AG04449 (cell line): ENCODE measurements around the gene LRRC2.
"Not testable (repeated sequence)": the region's sequence is repeated elsewhere in the genome, so short reads cannot be mapped to it uniquely, and the experiment has no call there.

Experiments
- CTCF ChIA-PET: fragments of 350-600 bp; formaldehyde crosslinking; extraction: SDS; loops from one replicate; lab custom pipeline; 2021; ENCODE audit warnings: antibody characterized with exemption; lab: Yijun Ruan, JAX
- POLR2A ChIA-PET: fragments of 400-600, 350-600 bp; formaldehyde crosslinking; extraction: SDS; loops from one replicate; lab custom pipeline; 2020; ENCODE audit warnings: antibody characterized with exemption, inconsistent platforms; lab: Yijun Ruan, JAX
- DNase-seq: peaks from one replicate; pipeline ENCODE4 v3.0.0-alpha.2; 2010; ENCODE audit warnings: low read depth, low spot score
- H3K4me3 ChIP-seq: 2 replicates; pipeline ENCODE4 v1.5.1; 2011; ENCODE audit warnings: low read depth, mild to moderate bottlenecking, control low read depth, low read length
- CTCF ChIP-seq: IDR thresholded peaks from one replicate; pipeline ENCODE4 v1.5.1; 2011; ENCODE audit warnings: mild to moderate bottlenecking, moderate library complexity, low read length, control low read depth, inconsistent platforms; ENCODE audit not compliant: insufficient read depth; ENCODE audit errors: missing control alignments

LRRC2 gene

GRCh38 chr3:46496746-46497555 is 69.2 kb downstream of the LRRC2 start:
- TF ChIP-seq CTCF, result peak; percentile 24
- CTCF ChIA-PET, result interaction anchor here (0.6 to 8.0 kb wide), 8 partner anchors 9 to 1332 kb away, joined by 3 to 81 read pairs (median 4); no protein-coding TSS in a partner anchor
- POLR2A ChIA-PET, result interaction anchor here (0.5 kb wide), 1 partner anchor 10 kb away, joined by 3 read pairs; no protein-coding TSS in a partner anchor
- DNase-seq, result no peak
- H3K4me3 ChIP-seq, result no peak overlapping the region

DNA sequence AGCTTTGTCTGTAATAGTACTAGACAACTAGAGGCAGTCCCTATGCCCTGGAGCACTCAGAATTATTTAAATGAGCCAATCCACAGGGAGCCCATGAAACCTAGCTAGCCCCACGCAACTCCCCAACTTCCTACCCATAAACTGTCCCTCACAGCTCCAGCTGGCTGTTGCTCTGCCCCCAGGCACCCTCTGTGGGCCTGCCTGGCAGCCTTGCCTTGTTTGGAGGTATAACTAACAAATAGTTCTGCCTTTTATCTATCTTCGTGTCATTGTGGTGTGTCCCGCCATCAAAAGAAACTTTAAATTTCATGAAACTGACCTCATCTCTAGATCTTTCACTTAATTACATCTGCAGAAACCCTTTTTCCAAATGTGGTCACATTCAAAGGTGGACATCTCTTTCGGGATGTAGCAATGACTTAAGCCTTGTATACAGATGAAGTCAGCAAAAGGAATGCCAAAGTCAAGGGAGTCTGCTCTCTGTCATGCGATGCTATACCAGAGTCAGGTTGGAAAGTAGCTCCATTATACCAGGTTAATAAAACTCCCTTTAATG is 70.1 kb downstream of the LRRC2 start:
- TF ChIP-seq CTCF, result no peak
- ChIA-PET POLR2A (interaction anchor here (0.5 kb wide), 1 partner anchor 11 kb away, joined by 3 read pairs; no protein-coding TSS in a partner anchor), CTCF (interaction anchor here (0.7 to 8.0 kb wide), 8 partner anchors 8 to 207 kb away, joined by 3 to 81 read pairs (median 3); no protein-coding TSS in a partner anchor)
- no peak overlapping the region for H3K4me3 ChIP-seq
- DNase-seq, result peak; percentile 73

DNA sequence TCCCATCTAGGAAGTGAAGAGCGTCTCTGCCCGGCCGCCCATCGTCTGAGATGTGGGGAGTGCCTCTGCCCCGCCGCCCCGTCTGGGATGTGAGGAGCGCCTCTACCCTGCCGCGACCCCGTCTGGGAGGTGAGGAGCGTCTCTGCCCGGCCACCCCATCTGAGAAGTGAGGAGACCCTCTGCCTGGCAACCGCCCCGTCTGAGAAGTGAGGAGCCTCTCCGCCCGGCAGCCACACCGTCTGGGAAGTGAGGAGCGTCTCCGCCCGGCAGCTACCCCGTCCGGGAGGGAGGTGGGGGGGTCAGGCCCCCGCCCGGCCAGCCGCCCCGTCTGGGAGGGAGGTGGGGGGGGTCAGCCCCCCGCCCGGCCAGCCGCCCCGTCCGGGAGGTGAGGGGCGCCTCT is 71.6 kb downstream of the LRRC2 start:
- POLR2A ChIA-PET, DNase-seq, H3K4me3 ChIP-seq, CTCF ChIA-PET: not testable (repeated sequence)

GRCh38 chr3:46492890-46493547 is 73.1 kb downstream of the LRRC2 start:
- DNase-seq, result no peak
- no peak for TF ChIP-seq CTCF
- POLR2A ChIA-PET, result no interaction called here
- CTCF ChIA-PET, result interaction anchor here (1.1 to 14.4 kb wide), 3 partner anchors 65 to 139 kb away, joined by 3 to 418 read pairs (median 5); no protein-coding TSS in a partner anchor
- no peak overlapping the region for H3K4me3 ChIP-seq

- DNase-seq, result no peak
- POLR2A ChIA-PET, result no interaction called here
- H3K4me3 ChIP-seq, result no peak overlapping the region
- CTCF ChIA-PET, result interaction anchor here (1.1 to 14.4 kb wide), 5 partner anchors 40 to 140 kb away, joined by 3 to 418 read pairs (median 19); no protein-coding TSS in a partner anchor
- no peak for TF ChIP-seq CTCF
Measured at GRCh38 chr3:46491089-46492070, 74.7 kb downstream of the LRRC2 start.
